ENCODE results near the gene DNM2.
"Not testable (repeated sequence)": the region's sequence is repeated elsewhere in the genome, so short reads cannot be mapped to it uniquely, and the experiment has no call there.

DNM2 gene

GRCh38 chr19:10872546-10873107 lies 154.7 kb downstream of the DNM2 start:
- no peak for DNase-seq

- no peak for DNase-seq
Observed at GRCh38 chr19:10874024-10874423, 156.1 kb downstream of the DNM2 start.

DNA sequence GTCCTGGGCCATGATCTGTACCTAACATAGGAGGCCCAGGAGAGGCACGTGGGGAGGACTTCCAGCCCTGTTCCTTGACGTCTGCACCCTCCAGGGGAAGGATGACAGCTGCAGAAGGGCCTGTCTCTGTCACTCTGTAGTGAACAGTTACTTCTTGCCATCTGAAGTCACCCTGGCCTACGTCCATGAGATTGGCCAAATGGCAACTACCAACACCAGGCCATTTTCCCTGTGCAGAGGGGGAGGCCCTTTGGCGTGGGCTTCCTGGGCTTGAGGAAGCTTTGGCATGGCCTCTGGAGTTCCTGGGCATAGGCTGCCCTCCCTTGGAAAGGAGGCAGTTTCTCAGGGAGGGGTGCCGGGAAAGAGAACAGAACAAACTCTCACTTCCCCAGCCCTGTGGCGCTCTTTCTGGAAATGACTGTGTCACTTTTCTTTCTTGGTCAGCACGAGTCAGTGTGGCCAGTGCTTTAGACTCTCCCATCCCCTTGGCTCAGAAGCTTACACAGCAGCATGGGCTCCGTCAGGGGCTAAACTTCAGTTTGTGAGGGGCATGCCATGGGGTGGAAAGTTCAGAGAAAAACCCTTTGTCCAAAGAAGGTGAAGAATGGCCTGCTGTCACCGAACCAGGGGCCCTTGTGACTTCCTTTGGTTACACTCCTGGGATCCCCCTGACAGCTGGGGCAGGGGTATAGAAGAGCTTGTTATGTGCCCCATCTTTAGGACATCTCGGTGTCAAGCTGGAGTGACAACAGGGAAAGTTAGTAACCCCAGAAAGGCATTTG lies 158.8 kb downstream of the DNM2 start:
- DNase-seq = no peak

DNA sequence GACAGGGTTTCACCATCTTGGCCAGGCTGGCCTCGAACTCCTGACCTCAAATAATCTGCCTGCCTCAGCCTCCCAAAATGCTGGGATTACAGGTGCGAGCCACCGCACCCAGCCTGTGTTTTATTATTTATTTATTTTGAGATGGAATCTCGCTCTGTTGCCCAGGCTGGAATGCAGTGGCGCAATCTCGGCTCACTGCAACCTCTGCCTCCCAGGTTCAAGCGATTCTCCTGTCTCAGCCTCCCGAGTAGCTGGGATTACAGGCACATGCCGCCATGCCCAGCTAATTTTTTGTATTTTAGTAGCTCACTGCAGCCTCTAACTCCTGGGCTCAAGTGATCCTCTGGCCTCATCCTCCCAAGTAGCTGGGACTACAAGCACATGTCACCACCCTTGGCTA lies 159.7 kb downstream of the DNM2 start:
- not testable (repeated sequence) for DNase-seq

GRCh38 chr19:10878253-10878652 lies 160.4 kb downstream of the DNM2 start:
- DNase-seq = no peak

Data from right forelimb (tissue), 1 donor.